ENCODE results near the gene SYCN.
A peak's percentile ranks its signal among the peaks of the same experiment; 100 is the strongest.

SYCN gene

GRCh38 chr19:39177110-39177699 lies 26.9 kb downstream of the SYCN start:
- no peaks in the 10 kb centered on the region for H3K9me3 Mint-ChIP-seq
- no peak for DNase-seq
- no peaks in the 10 kb centered on the region for H3K4me1 Mint-ChIP-seq
- no peaks in the 10 kb centered on the region for H3K27me3 Mint-ChIP-seq
- no peak for ATAC-seq (replicated peaks)
- H3K27ac Mint-ChIP-seq = peak overlapping the region; percentile 68
- peaks cover 25 to 40% of the 10 kb centered on the region in 2 donors for H3K36me3 Mint-ChIP-seq
- H3K4me3 Mint-ChIP-seq = no peak overlapping the region

GRCh38 chr19:39175564-39175963 lies 28.5 kb downstream of the SYCN start:
- Mint-ChIP-seq H3K27ac (no peak overlapping the region), H3K4me3 (no peak overlapping the region), H3K27me3 (no peaks in the 10 kb centered on the region), H3K36me3 (peaks cover 28 to 40% of the 10 kb centered on the region in 2 donors), H3K9me3 (no peaks in the 10 kb centered on the region), H3K4me1 (no peaks in the 10 kb centered on the region)
- ATAC-seq (replicated peaks) = no peak
- no peak for DNase-seq

GRCh38 chr19:39174558-39175544 lies 29.2 kb downstream of the SYCN start:
- H3K4me1 Mint-ChIP-seq = no peaks in the 10 kb centered on the region
- no peaks in the 10 kb centered on the region for H3K9me3 Mint-ChIP-seq
- no peak overlapping the region for H3K4me3 Mint-ChIP-seq
- no peak for DNase-seq
- no peaks in the 10 kb centered on the region for H3K27me3 Mint-ChIP-seq
- no peak overlapping the region for H3K27ac Mint-ChIP-seq
- no peak for ATAC-seq (replicated peaks)
- H3K36me3 Mint-ChIP-seq = peaks cover 28 to 43% of the 10 kb centered on the region in 2 donors

GRCh38 chr19:39174142-39174541 lies 29.9 kb downstream of the SYCN start:
- Mint-ChIP-seq H3K27ac (no peak overlapping the region), H3K36me3 (peaks cover 29 to 47% of the 10 kb centered on the region in 2 donors), H3K4me3 (no peak overlapping the region), H3K4me1 (no peaks in the 10 kb centered on the region), H3K27me3 (no peaks in the 10 kb centered on the region), H3K9me3 (no peaks in the 10 kb centered on the region)
- ATAC-seq (replicated peaks) (no peak), DNase-seq (no peak)

- Mint-ChIP-seq H3K27ac (no peak overlapping the region), H3K4me1 (no peaks in the 10 kb centered on the region), H3K36me3 (peaks cover 28 to 48% of the 10 kb centered on the region in 2 donors), H3K27me3 (no peaks in the 10 kb centered on the region), H3K4me3 (no peak overlapping the region), H3K9me3 (no peaks in the 10 kb centered on the region)
- DNase-seq (no peak), ATAC-seq (replicated peaks) (no peak)
Observed at GRCh38 chr19:39173502-39173991, 30.5 kb downstream of the SYCN start.

GRCh38 chr19:39172700-39173501 lies 31.2 kb downstream of the SYCN start:
- no peaks in the 10 kb centered on the region for H3K4me1 Mint-ChIP-seq
- H3K27ac Mint-ChIP-seq = no peak overlapping the region
- no peak for ATAC-seq (replicated peaks)
- DNase-seq = no peak
- H3K36me3 Mint-ChIP-seq = peaks cover 27 to 42% of the 10 kb centered on the region in 2 donors
- no peaks in the 10 kb centered on the region for H3K9me3 Mint-ChIP-seq
- H3K4me3 Mint-ChIP-seq = no peak overlapping the region
- no peaks in the 10 kb centered on the region for H3K27me3 Mint-ChIP-seq

- Mint-ChIP-seq H3K9me3 (no peaks in the 10 kb centered on the region), H3K36me3 (peaks cover 18 to 32% of the 10 kb centered on the region in 2 donors), H3K4me1 (no peaks in the 10 kb centered on the region), H3K27ac (no peak overlapping the region), H3K4me3 (no peak overlapping the region), H3K27me3 (no peaks in the 10 kb centered on the region)
- DNase-seq (no peak), ATAC-seq (replicated peaks) (no peak)
Observed at GRCh38 chr19:39171479-39172465, 32.3 kb downstream of the SYCN start.

GRCh38 chr19:39170386-39171231 lies 33.5 kb downstream of the SYCN start:
- H3K27me3 Mint-ChIP-seq = no peaks in the 10 kb centered on the region
- no peak for ATAC-seq (replicated peaks)
- H3K4me1 Mint-ChIP-seq = no peaks in the 10 kb centered on the region
- no peak overlapping the region for H3K27ac Mint-ChIP-seq
- no peak for DNase-seq
- H3K9me3 Mint-ChIP-seq = no peaks in the 10 kb centered on the region
- peaks cover 18 to 26% of the 10 kb centered on the region in 2 donors for H3K36me3 Mint-ChIP-seq
- no peak overlapping the region for H3K4me3 Mint-ChIP-seq

- DNase-seq = no peak
- Mint-ChIP-seq H3K27me3 (no peaks in the 10 kb centered on the region), H3K27ac (no peak overlapping the region), H3K4me3 (no peak overlapping the region), H3K36me3 (peaks cover 15 to 20% of the 10 kb centered on the region in 2 donors), H3K9me3 (no peaks in the 10 kb centered on the region), H3K4me1 (peaks cover 1 to 2% of the 10 kb centered on the region in 2 donors)
- no peak for ATAC-seq (replicated peaks)
Observed at GRCh38 chr19:39169143-39169810, 34.8 kb downstream of the SYCN start.

- DNase-seq (no peak), ATAC-seq (replicated peaks) (no peak)
- H3K4me3 Mint-ChIP-seq = no peak overlapping the region
- H3K4me1 Mint-ChIP-seq = peaks cover 3 to 5% of the 10 kb centered on the region in 2 donors
- H3K27me3 Mint-ChIP-seq = no peaks in the 10 kb centered on the region
- no peaks in the 10 kb centered on the region for H3K9me3 Mint-ChIP-seq
- peaks cover 15 to 17% of the 10 kb centered on the region in 2 donors for H3K36me3 Mint-ChIP-seq
- no peak overlapping the region for H3K27ac Mint-ChIP-seq
Observed at GRCh38 chr19:39168258-39169142, 35.6 kb downstream of the SYCN start.

- no peaks in the 10 kb centered on the region for H3K27me3 Mint-ChIP-seq
- H3K4me1 Mint-ChIP-seq = peaks cover 4 to 8% of the 10 kb centered on the region in 2 donors
- no peak for ATAC-seq (replicated peaks)
- no peak overlapping the region for H3K4me3 Mint-ChIP-seq
- H3K9me3 Mint-ChIP-seq = no peaks in the 10 kb centered on the region
- peaks cover 12 to 17% of the 10 kb centered on the region in 2 donors for H3K36me3 Mint-ChIP-seq
- DNase-seq = no peak
- no peak overlapping the region for H3K27ac Mint-ChIP-seq
Observed at GRCh38 chr19:39167461-39168257, 36.4 kb downstream of the SYCN start.

All from stimulated activated naive B cell treated with anti-CD40 and anti-IgM and Interleukin-4, amounts not matched to agents 10 μg/mL and 1 μg/mL and 100 μg/mL, for 72 hours (primary cell).